ENCODE data around the gene CCL25.
A peak's percentile ranks its signal among the peaks of the same experiment; 100 is the strongest.

CCL25 gene

GRCh38 chr19:8005534-8006256 lies 46.9 kb upstream of the CCL25 start, which contains the start of gene ELAVL1 (continued):
- TF ChIP-seq OSR2 (tag by site-specific recombination; IDR thresholded peaks at IDR 0.05) = no peak
- TF ChIP-seq MZF1 (tag by site-specific recombination; IDR thresholded peaks at IDR 0.05; ENCODE audit: borderline replicate concordance) = no peak
- TF ChIP-seq ZNF211 (tag by site-specific recombination; IDR thresholded peaks at IDR 0.05; ENCODE audit: low read depth) = no peak
- peak; percentile 66; the same call in 1 of the 2 replicates for TF ChIP-seq ZNF76 (tag by site-specific recombination; IDR thresholded peaks at IDR 0.05; ENCODE audit: borderline replicate concordance, low read depth)
- TF ChIP-seq ZSCAN23 (tag by site-specific recombination; IDR thresholded peaks at IDR 0.05) = no peak
- 0 out of 2 replicates have a peak, but pooled peaks have one; percentile 47 for TF ChIP-seq OVOL3 (tag by site-specific recombination; IDR thresholded peaks at IDR 0.05)
- no peak for TF ChIP-seq ZNF660 (tag by site-specific recombination; IDR thresholded peaks at IDR 0.05)
- no peak for TF ChIP-seq ZNF274 (IDR thresholded peaks at IDR 0.05; ENCODE audit: low read length)
- no peak for TF ChIP-seq ZNF274 (tag by site-specific recombination; IDR thresholded peaks at IDR 0.05; ENCODE audit: borderline replicate concordance)
- TF ChIP-seq, protein P1, sequence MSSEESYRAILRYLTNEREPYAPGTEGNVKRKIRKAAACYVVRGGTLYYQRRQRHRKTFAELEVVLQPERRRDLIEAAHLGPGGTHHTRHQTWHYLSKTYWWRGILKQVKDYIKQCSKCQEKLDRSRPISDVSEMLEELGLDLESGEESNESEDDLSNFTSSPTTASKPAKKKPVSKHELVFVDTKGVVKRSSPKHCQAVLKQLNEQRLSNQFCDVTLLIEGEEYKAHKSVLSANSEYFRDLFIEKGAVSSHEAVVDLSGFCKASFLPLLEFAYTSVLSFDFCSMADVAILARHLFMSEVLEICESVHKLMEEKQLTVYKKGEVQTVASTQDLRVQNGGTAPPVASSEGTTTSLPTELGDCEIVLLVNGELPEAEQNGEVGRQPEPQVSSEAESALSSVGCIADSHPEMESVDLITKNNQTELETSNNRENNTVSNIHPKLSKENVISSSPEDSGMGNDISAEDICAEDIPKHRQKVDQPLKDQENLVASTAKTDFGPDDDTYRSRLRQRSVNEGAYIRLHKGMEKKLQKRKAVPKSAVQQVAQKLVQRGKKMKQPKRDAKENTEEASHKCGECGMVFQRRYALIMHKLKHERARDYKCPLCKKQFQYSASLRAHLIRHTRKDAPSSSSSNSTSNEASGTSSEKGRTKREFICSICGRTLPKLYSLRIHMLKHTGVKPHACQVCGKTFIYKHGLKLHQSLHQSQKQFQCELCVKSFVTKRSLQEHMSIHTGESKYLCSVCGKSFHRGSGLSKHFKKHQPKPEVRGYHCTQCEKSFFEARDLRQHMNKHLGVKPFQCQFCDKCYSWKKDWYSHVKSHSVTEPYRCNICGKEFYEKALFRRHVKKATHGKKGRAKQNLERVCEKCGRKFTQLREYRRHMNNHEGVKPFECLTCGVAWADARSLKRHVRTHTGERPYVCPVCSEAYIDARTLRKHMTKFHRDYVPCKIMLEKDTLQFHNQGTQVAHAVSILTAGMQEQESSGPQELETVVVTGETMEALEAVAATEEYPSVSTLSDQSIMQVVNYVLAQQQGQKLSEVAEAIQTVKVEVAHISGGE (tag by site-specific recombination; conservative IDR thresholded peaks at IDR 0.05; ENCODE audit: low read depth) = peak; percentile 90
- no peak for TF ChIP-seq ZBTB6 (tag by site-specific recombination; IDR thresholded peaks at IDR 0.05)
- TF ChIP-seq ZNF529 (tag by site-specific recombination; IDR thresholded peaks at IDR 0.05; ENCODE audit: insufficient replicate concordance) = no peak
- TF ChIP-seq KLF7 (tag by site-specific recombination; IDR thresholded peaks at IDR 0.05; ENCODE audit: borderline replicate concordance) = no peak
- no peak for TF ChIP-seq ZNF16 (tag by site-specific recombination; IDR thresholded peaks at IDR 0.05; ENCODE audit: low read depth)
- no peak; the same call in 1 of the 2 replicates for TF ChIP-seq ZNF394 (tag by site-specific recombination; IDR thresholded peaks at IDR 0.05; ENCODE audit: borderline replicate concordance)
- TF ChIP-seq ZNF560 (tag by site-specific recombination; IDR thresholded peaks at IDR 0.05; ENCODE audit: borderline replicate concordance) = no peak
- no peak for TF ChIP-seq ZNF138 (tag by site-specific recombination; IDR thresholded peaks at IDR 0.05; ENCODE audit: borderline replicate concordance)
- no peak for TF ChIP-seq ZNF311 (tag by site-specific recombination; IDR thresholded peaks at IDR 0.05; ENCODE audit: borderline replicate concordance)
- no peak for TF ChIP-seq ZNF37A (tag by site-specific recombination; IDR thresholded peaks at IDR 0.05)
- TF ChIP-seq ZNF792 (tag by site-specific recombination; IDR thresholded peaks at IDR 0.05) = peak; percentile 93
- 0 out of 2 replicates have a peak, but pooled peaks have one; percentile 55 for TF ChIP-seq YY2 (tag by site-specific recombination; IDR thresholded peaks at IDR 0.05)
- peak; percentile 51; the same call in 1 of the 2 replicates for TF ChIP-seq ZBTB8A (tag by site-specific recombination; IDR thresholded peaks at IDR 0.05)
- peak; percentile 84; the same call in 1 of the 2 replicates for TF ChIP-seq ZSCAN30 (tag by site-specific recombination; IDR thresholded peaks at IDR 0.05)
- 0 out of 2 replicates have a peak, but pooled peaks have one; percentile 33 for TF ChIP-seq ZNF843 (tag by site-specific recombination; IDR thresholded peaks at IDR 0.05)
- no peak for TF ChIP-seq ZNF473 (tag by site-specific recombination; IDR thresholded peaks at IDR 0.05)
- TF ChIP-seq ZNF548 (tag by site-specific recombination; IDR thresholded peaks at IDR 0.05) = no peak
- no peak for TF ChIP-seq ZNF362 (tag by site-specific recombination; IDR thresholded peaks at IDR 0.05)
- TF ChIP-seq ZNF621 (tag by site-specific recombination; IDR thresholded peaks at IDR 0.05) = no peak
- no peak for TF ChIP-seq RBAK (tag by site-specific recombination; IDR thresholded peaks at IDR 0.05)
- peak; percentile 91 for TF ChIP-seq KLF10 (tag by site-specific recombination; IDR thresholded peaks at IDR 0.05)
- peak; percentile 52; the same call in 1 of the 2 replicates for TF ChIP-seq ZFP69B (tag by site-specific recombination; IDR thresholded peaks at IDR 0.05)
- no peak for TF ChIP-seq ZNF10 (tag by site-specific recombination; IDR thresholded peaks at IDR 0.05)
- no peak for TF ChIP-seq ZNF155 (tag by site-specific recombination; IDR thresholded peaks at IDR 0.05)
- TF ChIP-seq KLF8 (tag by site-specific recombination; IDR thresholded peaks at IDR 0.05) = peak; percentile 62
- 0 out of 2 replicates have a peak, but pooled peaks have one; percentile 9 for TF ChIP-seq EGR2 (tag by site-specific recombination; IDR thresholded peaks at IDR 0.05; ENCODE audit: low read depth)
- no peak for TF ChIP-seq SCRT1 (tag by site-specific recombination; IDR thresholded peaks at IDR 0.05; ENCODE audit: borderline replicate concordance)

Data from HEK293 (cell line).